ENCODE results near the gene RIMS1.

RIMS1 gene

GRCh38 chr6:72374857-72375256 lies 488.5 kb downstream of the RIMS1 start:
- no peaks in the 10 kb centered on the region for H4K20me1 ChIP-seq (ENCODE audit: insufficient read depth, low read length)
- H3K27ac ChIP-seq (ENCODE audit: low read depth, low read length, poor library complexity, severe bottlenecking), result no peak overlapping the region
- H3K4me1 ChIP-seq (ENCODE audit: insufficient read depth, low read length, severe bottlenecking), result no peaks in the 10 kb centered on the region
- H3K4me3 ChIP-seq (ENCODE audit: low read depth, low read length, poor library complexity, severe bottlenecking), result no peak overlapping the region
- no peak overlapping the region for H2AFZ ChIP-seq (ENCODE audit: low read length)
- TF ChIP-seq EZH2 (IDR thresholded peaks at IDR 0.05; ENCODE audit: borderline replicate concordance, low read length), result no peak
- no peak for TF ChIP-seq CTCF (IDR thresholded peaks at IDR 0.05; ENCODE audit: low read length)
- H3K79me2 ChIP-seq (ENCODE audit: insufficient read depth, low read length), result no peaks in the 10 kb centered on the region
- no peaks in the 10 kb centered on the region for H3F3A ChIP-seq (ENCODE audit: insufficient read depth, low read length)
- H3K4me2 ChIP-seq (ENCODE audit: low read length), result no peak overlapping the region
- no peak overlapping the region for H3K9ac ChIP-seq (ENCODE audit: low read length)
- H3K27me3 ChIP-seq (ENCODE audit: insufficient read depth, low read length), result no peaks in the 10 kb centered on the region
- no peaks in the 10 kb centered on the region for H3K36me3 ChIP-seq (ENCODE audit: insufficient read depth, low read length)
- no peaks in the 10 kb centered on the region for H3K9me2 ChIP-seq (ENCODE audit: low read depth, low read length)
- H3K9me3 ChIP-seq (ENCODE audit: low read length), result no peaks in the 10 kb centered on the region

GRCh38 chr6:72376736-72377135 lies 490.4 kb downstream of the RIMS1 start:
- Histone ChIP-seq H3K36me3 (ENCODE audit: insufficient read depth, low read length) (no peaks in the 10 kb centered on the region), H3K27me3 (ENCODE audit: insufficient read depth, low read length) (no peaks in the 10 kb centered on the region), H3K9ac (ENCODE audit: low read length) (no peak overlapping the region), H3K4me1 (ENCODE audit: insufficient read depth, low read length, severe bottlenecking) (no peaks in the 10 kb centered on the region), H4K20me1 (ENCODE audit: insufficient read depth, low read length) (no peaks in the 10 kb centered on the region), H3K27ac (ENCODE audit: low read depth, low read length, poor library complexity, severe bottlenecking) (no peak overlapping the region), H3K79me2 (ENCODE audit: insufficient read depth, low read length) (no peaks in the 10 kb centered on the region), H3K4me2 (ENCODE audit: low read length) (no peak overlapping the region), H2AFZ (ENCODE audit: low read length) (no peak overlapping the region), H3K9me3 (ENCODE audit: low read length) (no peaks in the 10 kb centered on the region), H3K9me2 (ENCODE audit: low read depth, low read length) (no peaks in the 10 kb centered on the region), H3K4me3 (ENCODE audit: low read depth, low read length, poor library complexity, severe bottlenecking) (no peak overlapping the region), H3F3A (ENCODE audit: insufficient read depth, low read length) (no peaks in the 10 kb centered on the region)
- TF ChIP-seq CTCF (IDR thresholded peaks at IDR 0.05; ENCODE audit: low read length) (no peak), EZH2 (IDR thresholded peaks at IDR 0.05; ENCODE audit: borderline replicate concordance, low read length) (no peak)

- no peaks in the 10 kb centered on the region for H3K9me3 ChIP-seq (ENCODE audit: low read length)
- H3K27me3 ChIP-seq (ENCODE audit: insufficient read depth, low read length), result no peaks in the 10 kb centered on the region
- no peaks in the 10 kb centered on the region for H3F3A ChIP-seq (ENCODE audit: insufficient read depth, low read length)
- no peak overlapping the region for H3K27ac ChIP-seq (ENCODE audit: low read depth, low read length, poor library complexity, severe bottlenecking)
- H3K79me2 ChIP-seq (ENCODE audit: insufficient read depth, low read length), result no peaks in the 10 kb centered on the region
- H3K9ac ChIP-seq (ENCODE audit: low read length), result no peak overlapping the region
- no peak overlapping the region for H2AFZ ChIP-seq (ENCODE audit: low read length)
- H4K20me1 ChIP-seq (ENCODE audit: insufficient read depth, low read length), result no peaks in the 10 kb centered on the region
- no peaks in the 10 kb centered on the region for H3K36me3 ChIP-seq (ENCODE audit: insufficient read depth, low read length)
- TF ChIP-seq EZH2 (IDR thresholded peaks at IDR 0.05; ENCODE audit: borderline replicate concordance, low read length) (no peak), CTCF (IDR thresholded peaks at IDR 0.05; ENCODE audit: low read length) (no peak)
- H3K4me2 ChIP-seq (ENCODE audit: low read length), result no peak overlapping the region
- H3K9me2 ChIP-seq (ENCODE audit: low read depth, low read length), result no peaks in the 10 kb centered on the region
- no peak overlapping the region for H3K4me3 ChIP-seq (ENCODE audit: low read depth, low read length, poor library complexity, severe bottlenecking)
- H3K4me1 ChIP-seq (ENCODE audit: insufficient read depth, low read length, severe bottlenecking), result peaks cover 8% of the 10 kb centered on the region
These were observed 494.7 kb downstream of the RIMS1 start for GRCh38 chr6:72381076-72381475.

Data from OCI-LY1 (cell line).